GM23338 (cell line): ENCODE data around the gene PRDM10. TPM values are rescaled to one million over a fixed set of nuclear protein-coding genes. Genes with fewer than 3 reads are reported as not detected.

Source experiments
- CTCF ChIP-seq, 2 experiments: fragments of 200-600 bp in 1 of 2; sonication (generic) in 1 of 2; conservative IDR thresholded peaks; 2 replicates each; pipeline versions ENCODE4 v1.5.1 to v1.6.1; 2016 to 2017; ENCODE audit warnings: antibody characterized with exemption in 2 of 2, low read depth in 2 of 2, mild to moderate bottlenecking in 2 of 2, moderate library complexity in 1 of 2
- EZH2 ChIP-seq: fragments of 200-600 bp; sonication (generic); IDR thresholded peaks from one replicate; pipeline ENCODE4 v1.8.0; 2017; ENCODE audit warnings: antibody characterized with exemption, mild to moderate bottlenecking, low read depth; ENCODE audit not compliant: unreplicated experiment
- EZH2phosphoT487 ChIP-seq: fragments of 200-600 bp; sonication (generic); IDR thresholded peaks from one replicate; pipeline ENCODE4 v1.8.1; 2018; ENCODE audit warnings: antibody characterized with exemption; ENCODE audit not compliant: unreplicated experiment
- NANOG ChIP-seq: IDR thresholded peaks from 2 replicates; pipeline ENCODE4 v1.6.1; 2016; ENCODE audit warnings: antibody characterized with exemption, borderline replicate concordance
- POLR2AphosphoS5 ChIP-seq: IDR thresholded peaks from 2 replicates; pipeline ENCODE4 v1.6.1; 2016; ENCODE audit warnings: antibody characterized with exemption, low read depth
- STAT1 ChIP-seq: IDR thresholded peaks from one replicate; pipeline ENCODE4 v1.6.1; 2016; ENCODE audit warnings: antibody characterized with exemption; ENCODE audit not compliant: unreplicated experiment
- ZNF114 ChIP-seq: fragments of 250-450 bp; sonication (Bioruptor Pico); IDR thresholded peaks from 2 replicates; pipeline ENCODE4 v1.5.0; 2020; ENCODE audit warnings: mild to moderate bottlenecking, moderate library complexity
- ZNF331 ChIP-seq: fragments of 250-450 bp; sonication (Bioruptor Pico); IDR thresholded peaks from 2 replicates; pipeline ENCODE4 v1.5.0; 2020; ENCODE audit warnings: low read depth, mild to moderate bottlenecking, moderate library complexity
- ZNF462 ChIP-seq: fragments of 250-450 bp; sonication (Bioruptor Pico); IDR thresholded peaks from 2 replicates; pipeline ENCODE4 v1.5.0; 2020; ENCODE audit warnings: mild to moderate bottlenecking, moderate library complexity
- polyA plus RNA-seq: library from polyadenylated mRNA; unstranded; fragments of >200 nt; fragmentation: Nextera tagmentation; extraction: Ambion mirVana; gene quantifications from 2 replicates; pipeline ENCODE4 v1.2.1, GENCODE V29; 2016
- total RNA-seq: library from RNA; depleted of rRNA; stranded (reverse); fragments of >200 nt; shearing (Covaris generic); gene quantifications from 2 replicates; pipeline ENCODE4 v1.2.3, GENCODE V29; 2014

Gene PRDM10
- total and polyA plus RNA-seq, 2 experiments from 2014 or later: 5.2 to 14.9 TPM

GRCh38 chr11:129967996-129968395 is 34.6 kb downstream of the PRDM10 start (continued):
- TF ChIP-seq ZNF462 (CRISPR knock-in tag) (no peak), ZNF114 (CRISPR knock-in tag) (no peak), NANOG (no peak), EZH2phosphoT487 (no peak), POLR2AphosphoS5 (no peak), CTCF (conservative IDR thresholded peaks at IDR 0.05; ENCODE audit: low read depth in 2 of 2) (no peak), STAT1 (no peak), EZH2 (no peak), ZNF331 (CRISPR knock-in tag) (no peak)
